Neuron (in vitro differentiated cells): ENCODE data around the gene LIMS2.

ENCODE experiments used
- H2AFZ ChIP-seq: one replicate; pipeline ENCODE4 v1.6.1; 2013; ENCODE audit warnings: low read depth, mild to moderate bottlenecking, inconsistent platforms, low read length, moderate library complexity
- H3K27me3 ChIP-seq: one replicate; pipeline ENCODE4 v1.6.1; 2013; ENCODE audit warnings: low read length; ENCODE audit not compliant: insufficient read depth
- H3K36me3 ChIP-seq: one replicate; pipeline ENCODE4 v1.6.1; 2013; ENCODE audit warnings: low read length; ENCODE audit not compliant: insufficient read depth
- H3K4me1 ChIP-seq: one replicate; pipeline ENCODE4 v1.6.1; 2013; ENCODE audit warnings: low read length; ENCODE audit not compliant: insufficient read depth
- H3K4me3 ChIP-seq: 2 replicates; pipeline ENCODE4 v1.5.1; 2013; ENCODE audit warnings: mild to moderate bottlenecking, low read length, moderate library complexity
- H3K9me3 ChIP-seq: one replicate; pipeline ENCODE4 v1.6.1; 2013; ENCODE audit warnings: low read length

The LIMS2 gene

GRCh38 chr2:127664065-127664894 is 11.1 kb downstream of the LIMS2 start:
- Histone ChIP-seq H3K4me1 (peaks cover 8% of the 10 kb centered on the region), H3K27me3 (peaks cover 42% of the 10 kb centered on the region), H2AFZ (no peak overlapping the region), H3K4me3 (no peak overlapping the region), H3K9me3 (peaks cover 2% of the 10 kb centered on the region), H3K36me3 (no peaks in the 10 kb centered on the region)

- Histone ChIP-seq H3K9me3 (peaks cover 2% of the 10 kb centered on the region), H3K4me1 (peaks cover 8% of the 10 kb centered on the region), H3K4me3 (no peak overlapping the region), H2AFZ (no peak overlapping the region), H3K36me3 (no peaks in the 10 kb centered on the region), H3K27me3 (peaks cover 42% of the 10 kb centered on the region)
These were observed 11.7 kb downstream of the LIMS2 start for GRCh38 chr2:127663566-127664064.

- H2AFZ ChIP-seq, result no peak overlapping the region
- H3K9me3 ChIP-seq, result peaks cover 2% of the 10 kb centered on the region
- no peak overlapping the region for H3K4me3 ChIP-seq
- peaks cover 8% of the 10 kb centered on the region for H3K4me1 ChIP-seq
- H3K27me3 ChIP-seq, result peaks cover 42% of the 10 kb centered on the region
- H3K36me3 ChIP-seq, result no peaks in the 10 kb centered on the region
These were observed 12.3 kb downstream of the LIMS2 start for GRCh38 chr2:127662937-127663565.

GRCh38 chr2:127661949-127662510 is 13.3 kb downstream of the LIMS2 start:
- Histone ChIP-seq H3K36me3 (no peaks in the 10 kb centered on the region), H3K4me1 (peaks cover 8% of the 10 kb centered on the region), H3K4me3 (no peak overlapping the region), H2AFZ (no peak overlapping the region), H3K9me3 (peaks cover 2% of the 10 kb centered on the region), H3K27me3 (peaks cover 42% of the 10 kb centered on the region)

DNA sequence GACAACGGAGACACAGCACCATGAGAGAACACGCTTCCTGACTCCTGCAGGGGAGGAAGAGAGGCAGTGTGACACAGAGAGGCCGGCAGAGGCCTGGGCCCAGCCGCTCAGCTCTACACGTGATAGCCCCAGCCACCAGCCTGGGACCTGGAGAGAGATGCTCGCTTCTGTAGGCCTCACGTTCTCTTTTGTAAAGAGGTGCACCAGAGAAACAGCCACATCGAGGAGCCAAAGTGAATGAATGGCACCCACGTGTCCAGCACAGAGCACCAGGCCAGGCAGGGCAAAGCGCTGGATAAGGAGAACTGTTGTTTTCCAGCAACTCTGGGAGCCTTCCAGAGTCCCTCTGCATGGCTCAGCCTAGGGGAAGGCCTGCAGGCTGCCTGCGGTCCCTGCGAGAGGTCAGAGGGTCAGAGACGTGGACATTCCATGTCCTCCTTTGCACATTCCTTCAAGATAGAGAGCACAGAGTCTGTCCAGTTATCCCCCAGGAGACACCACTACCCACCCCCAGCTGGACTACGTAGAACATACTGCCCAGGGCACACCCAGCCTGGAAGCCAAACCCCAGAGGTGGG is 14.2 kb downstream of the LIMS2 start:
- no peaks in the 10 kb centered on the region for H3K36me3 ChIP-seq
- no peak overlapping the region for H2AFZ ChIP-seq
- no peak overlapping the region for H3K4me3 ChIP-seq
- H3K4me1 ChIP-seq, result peaks cover 8% of the 10 kb centered on the region
- peaks cover 35% of the 10 kb centered on the region for H3K27me3 ChIP-seq
- H3K9me3 ChIP-seq, result peaks cover 2% of the 10 kb centered on the region

- Histone ChIP-seq H3K4me3 (no peak overlapping the region), H3K4me1 (peaks cover 15% of the 10 kb centered on the region), H3K9me3 (peaks cover 1% of the 10 kb centered on the region), H3K27me3 (peaks cover 26% of the 10 kb centered on the region), H3K36me3 (no peaks in the 10 kb centered on the region), H2AFZ (no peak overlapping the region)
These were observed 15.1 kb downstream of the LIMS2 start for GRCh38 chr2:127660291-127660578.

DNA sequence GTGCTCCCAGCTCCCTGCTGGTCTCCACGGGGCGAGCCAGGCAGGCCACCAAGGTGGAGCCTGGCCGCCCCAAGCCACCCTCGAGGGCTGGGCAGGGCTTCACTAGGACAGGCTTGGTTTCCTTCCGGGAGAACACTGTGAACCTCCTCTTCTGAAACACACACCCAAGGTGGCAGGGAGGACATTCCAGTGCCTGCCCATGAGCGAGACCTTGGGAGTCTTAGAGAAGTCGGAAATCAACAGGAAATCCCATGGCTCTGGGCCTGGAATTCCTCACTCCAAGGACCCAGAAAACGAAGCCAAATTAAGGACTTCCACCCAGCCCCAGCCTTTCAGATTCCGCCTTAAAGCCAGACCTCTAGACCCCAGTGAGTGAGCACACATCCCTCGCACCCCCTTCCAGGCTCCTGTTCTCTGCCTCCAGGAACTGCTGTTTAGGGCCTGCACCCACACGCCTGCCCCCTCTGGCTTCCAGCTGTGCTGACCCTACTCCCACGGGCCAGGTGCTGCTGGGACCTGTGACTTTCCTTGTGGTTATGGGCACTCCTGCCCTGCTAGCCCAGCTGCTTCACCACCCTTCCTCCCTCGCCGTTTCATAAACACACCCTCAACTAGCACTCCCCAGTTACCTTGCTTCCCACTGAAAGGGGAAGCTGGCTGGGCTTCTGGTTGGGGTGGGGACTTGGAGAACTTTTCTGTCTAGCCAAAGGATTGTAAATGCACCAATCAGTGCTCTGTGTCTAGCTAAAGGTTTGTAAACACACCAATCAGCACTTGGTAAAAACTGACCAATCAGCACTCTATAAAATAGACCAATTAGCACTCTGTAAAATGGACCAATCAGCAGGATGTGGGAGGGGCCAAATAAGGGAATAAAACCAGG is 15.7 kb downstream of the LIMS2 start:
- H3K4me3 ChIP-seq, result no peak overlapping the region
- H3K4me1 ChIP-seq, result peaks cover 15% of the 10 kb centered on the region
- H3K9me3 ChIP-seq, result no peaks in the 10 kb centered on the region
- no peak overlapping the region for H2AFZ ChIP-seq
- H3K27me3 ChIP-seq, result peaks cover 20% of the 10 kb centered on the region
- no peaks in the 10 kb centered on the region for H3K36me3 ChIP-seq

DNA sequence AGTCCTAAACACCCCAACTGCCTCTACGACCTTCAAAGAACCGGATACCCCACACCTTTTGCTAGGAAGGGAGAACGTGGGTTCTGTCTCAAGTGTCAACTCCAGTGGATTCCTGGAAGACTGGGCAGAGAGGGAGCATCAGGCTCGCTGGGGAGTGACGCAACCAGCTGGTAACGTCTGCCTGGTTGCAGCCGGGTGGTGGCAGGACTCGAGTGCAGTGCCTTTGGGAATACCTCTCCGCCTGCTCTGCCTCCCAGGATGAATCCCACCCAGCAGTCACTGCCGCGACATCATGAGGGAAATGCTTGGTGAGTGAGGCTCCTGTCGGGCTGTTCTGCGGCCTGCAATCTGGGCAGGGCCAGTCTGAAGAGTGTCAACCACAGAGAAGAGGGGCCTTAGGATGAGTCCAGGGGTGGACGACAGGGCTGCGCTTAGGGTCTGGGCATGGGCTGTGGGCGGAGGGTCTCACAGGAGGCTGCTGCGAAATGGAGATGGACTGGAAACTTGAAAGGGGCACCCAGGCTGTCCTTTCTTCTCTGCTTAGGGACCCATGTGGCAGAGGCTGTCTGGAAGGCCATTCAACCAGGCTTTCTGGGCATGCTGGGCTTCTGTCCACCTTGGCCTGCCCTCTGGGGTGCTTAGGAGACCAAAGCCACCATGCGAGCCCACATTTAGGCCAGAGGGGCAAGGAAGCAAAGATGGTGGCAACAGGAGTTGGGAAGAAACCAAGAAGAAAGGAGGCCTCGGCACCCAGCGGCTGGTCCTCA is 16.5 kb downstream of the LIMS2 start:
- peaks cover 15% of the 10 kb centered on the region for H3K4me1 ChIP-seq
- H3K27me3 ChIP-seq, result peaks cover 14% of the 10 kb centered on the region
- H3K36me3 ChIP-seq, result no peaks in the 10 kb centered on the region
- H3K4me3 ChIP-seq, result no peak overlapping the region
- no peak overlapping the region for H2AFZ ChIP-seq
- H3K9me3 ChIP-seq, result no peaks in the 10 kb centered on the region

DNA sequence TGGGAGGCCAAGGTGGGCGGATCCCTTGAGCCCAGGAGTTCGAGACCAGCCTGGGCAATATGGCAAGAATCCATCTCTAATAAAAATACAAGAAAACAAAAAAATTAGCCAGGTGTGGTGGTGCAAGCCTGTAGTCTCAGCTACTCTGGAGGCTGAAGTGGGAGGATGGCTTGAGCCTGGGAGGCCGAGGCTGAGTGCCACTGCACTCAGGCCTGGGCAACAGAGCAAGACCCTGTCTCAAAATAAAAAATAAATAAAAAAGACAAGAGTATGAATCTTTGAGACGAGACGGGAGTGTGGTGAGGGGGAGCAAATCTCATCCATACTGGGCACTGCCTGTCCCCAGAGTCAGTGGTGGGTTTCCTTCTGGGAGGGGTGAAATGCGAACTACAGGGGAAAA is 17.2 kb downstream of the LIMS2 start:
- H3K27me3 ChIP-seq, result peaks cover 8% of the 10 kb centered on the region
- H3K4me1 ChIP-seq, result peaks cover 15% of the 10 kb centered on the region
- H3K36me3 ChIP-seq, result no peaks in the 10 kb centered on the region
- no peak overlapping the region for H2AFZ ChIP-seq
- no peak overlapping the region for H3K4me3 ChIP-seq
- no peaks in the 10 kb centered on the region for H3K9me3 ChIP-seq

- Histone ChIP-seq H2AFZ (no peak overlapping the region), H3K27me3 (peaks cover 3% of the 10 kb centered on the region), H3K36me3 (no peaks in the 10 kb centered on the region), H3K4me1 (peaks cover 15% of the 10 kb centered on the region), H3K9me3 (no peaks in the 10 kb centered on the region), H3K4me3 (no peak overlapping the region)
These were observed 18.1 kb downstream of the LIMS2 start for GRCh38 chr2:127657232-127657595.

DNA sequence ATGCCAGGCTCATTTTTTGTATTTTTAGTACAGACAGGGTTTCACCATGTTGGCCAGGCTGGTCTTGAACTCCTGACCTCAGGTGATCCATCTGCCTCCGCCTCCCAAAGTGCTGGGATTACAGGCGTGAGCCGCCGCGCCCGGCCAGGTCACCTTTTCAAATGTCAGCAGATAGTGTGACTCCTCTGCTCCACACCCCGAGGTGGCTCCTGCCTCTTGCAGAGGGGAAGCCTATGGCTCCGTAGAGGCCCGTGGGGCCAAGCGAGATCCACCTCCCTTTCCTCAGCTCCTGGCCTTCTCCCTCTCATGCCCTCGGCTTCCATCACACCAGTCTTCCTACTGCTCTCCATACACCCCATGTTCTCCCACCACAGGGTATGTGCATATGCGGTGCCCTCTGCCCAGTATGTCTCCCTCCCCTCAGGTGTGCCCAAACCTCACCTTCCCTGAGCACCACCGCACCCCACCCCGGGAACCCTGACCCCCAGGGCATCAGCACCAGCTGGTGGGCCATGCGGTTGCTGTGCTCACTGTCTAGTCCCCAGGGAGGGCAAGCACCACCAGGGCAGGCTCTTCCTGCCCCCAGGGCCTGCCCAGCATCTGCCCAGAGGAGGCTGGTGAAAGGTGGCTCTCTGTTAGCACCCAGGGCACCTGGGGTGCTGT is 18.6 kb downstream of the LIMS2 start:
- H3K9me3 ChIP-seq, result no peaks in the 10 kb centered on the region
- no peak overlapping the region for H3K4me3 ChIP-seq
- peaks cover 3% of the 10 kb centered on the region for H3K27me3 ChIP-seq
- no peaks in the 10 kb centered on the region for H3K36me3 ChIP-seq
- peaks cover 15% of the 10 kb centered on the region for H3K4me1 ChIP-seq
- no peak overlapping the region for H2AFZ ChIP-seq
